Renal cortical epithelial cell (primary cell): Measurements from ENCODE around the gene GPD1. TPM values are rescaled to one million over a fixed set of nuclear protein-coding genes. Genes with fewer than 3 reads are reported as not detected.

ENCODE experiments used
- DNase-seq: peaks from one replicate; pipeline ENCODE4 v3.0.0-alpha.2; 2011; ENCODE audit warnings: low read depth
- total RNA-seq: library from RNA; depleted of rRNA; stranded (reverse); fragments of >200 nt; gene quantifications from 2 replicates; pipeline ENCODE4 v1.2.3, GENCODE V29; 2014

The GPD1 gene
- total RNA-seq, 1 donor from 2014 or later: 0.70 TPM

DNA sequence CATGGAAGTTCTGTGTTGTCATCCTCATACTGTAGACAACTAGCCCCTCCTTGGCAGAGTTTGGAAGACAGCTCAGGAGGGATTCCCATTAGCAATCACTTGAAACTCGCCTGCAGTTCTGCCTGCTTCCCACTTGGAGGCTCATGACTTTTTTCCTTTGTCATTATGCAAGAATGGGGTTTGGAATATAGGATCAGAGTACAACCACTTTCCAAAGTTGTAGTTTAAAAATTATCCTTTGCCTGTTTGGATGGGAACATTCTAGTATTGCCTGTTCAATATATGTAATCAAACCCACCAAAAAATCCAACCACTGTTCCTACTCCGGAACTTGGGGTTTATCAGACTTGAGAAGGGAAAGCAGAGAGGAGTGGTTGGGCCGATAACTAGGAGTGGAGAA, 2.1 kb upstream of the GPD1 start:
- DNase-seq: peak; percentile 40

- no peak for DNase-seq
Observed at GRCh38 chr12:50102131-50102531, 1.7 kb upstream of the GPD1 start.

DNA sequence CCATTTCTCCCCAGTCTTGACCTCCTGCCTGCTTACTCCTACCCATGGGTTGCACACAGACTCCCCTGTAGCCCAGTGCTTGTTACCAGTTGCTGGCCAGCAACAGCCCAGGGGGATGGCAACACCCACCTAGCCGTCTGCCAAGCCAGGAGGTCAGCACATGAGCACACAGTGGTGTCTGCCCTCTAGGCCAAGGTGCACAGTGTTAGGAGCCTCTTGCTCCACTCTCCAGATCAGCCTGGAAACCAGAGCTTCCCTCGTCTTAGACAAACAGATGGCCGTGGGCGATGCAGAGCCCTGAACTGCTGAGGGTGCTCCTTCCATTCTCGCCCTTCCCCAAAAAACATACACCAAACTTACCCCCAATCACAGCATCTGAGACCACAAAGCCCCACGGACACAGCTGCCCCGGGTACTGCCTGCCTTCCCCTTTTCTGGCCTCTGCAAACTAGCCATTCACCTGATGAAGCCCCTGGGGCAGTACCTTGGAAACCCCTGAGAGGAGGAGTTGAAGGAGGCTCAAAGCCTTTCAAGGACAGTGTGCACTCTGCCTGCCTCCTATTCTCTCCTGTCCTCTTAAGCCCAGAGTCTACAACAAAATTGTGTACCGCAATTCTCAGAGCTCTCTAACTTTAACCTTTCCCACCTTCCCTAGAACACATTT, 1.0 kb upstream of the GPD1 start:
- DNase-seq: no peak

- DNase-seq: no peak
Observed at GRCh38 chr12:50103351-50103750, 457 bp upstream of the GPD1 start.

GRCh38 chr12:50104417-50105366, 884 bp downstream of the GPD1 start:
- peak; percentile 57 for DNase-seq

- DNase-seq: no peak
Observed at GRCh38 chr12:50105913-50106450, 2.2 kb downstream of the GPD1 start.

- no peak for DNase-seq
Observed at GRCh38 chr12:50106907-50107306, 3.1 kb downstream of the GPD1 start.

DNA sequence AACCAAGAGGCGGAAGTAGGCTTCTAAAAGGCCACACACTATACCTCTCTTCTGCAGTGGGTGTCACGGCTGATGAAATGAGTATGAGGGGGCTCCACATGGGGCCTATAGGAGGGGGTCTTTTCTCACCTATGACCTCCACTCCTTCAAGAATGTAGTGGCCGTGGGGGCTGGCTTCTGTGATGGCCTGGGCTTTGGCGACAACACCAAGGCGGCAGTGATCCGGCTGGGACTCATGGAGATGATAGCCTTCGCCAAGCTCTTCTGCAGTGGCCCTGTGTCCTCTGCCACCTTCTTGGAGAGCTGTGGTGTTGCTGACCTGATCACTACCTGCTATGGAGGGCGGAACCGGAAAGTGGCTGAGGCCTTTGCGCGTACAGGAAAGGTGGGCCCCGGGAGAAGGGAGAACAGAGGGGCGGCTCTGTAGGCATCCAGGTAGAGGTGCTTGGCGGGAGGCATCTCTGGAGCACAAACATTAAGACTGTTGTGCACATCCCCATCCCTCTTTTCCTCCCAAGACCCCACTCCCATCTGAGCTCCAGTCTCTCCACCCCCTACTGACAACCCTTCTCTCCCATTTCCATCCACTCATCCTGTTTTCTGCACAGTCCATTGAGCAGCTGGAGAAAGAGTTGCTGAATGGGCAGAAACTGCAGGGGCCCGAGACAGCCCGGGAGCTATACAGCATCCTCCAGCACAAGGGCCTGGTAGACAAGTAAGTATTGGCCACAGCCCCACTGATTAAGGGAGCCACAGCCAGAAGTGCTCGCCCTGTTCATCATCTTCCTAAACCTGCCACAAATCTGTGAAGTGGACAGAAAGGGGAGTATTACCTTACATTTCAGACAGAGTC, 3.8 kb downstream of the GPD1 start:
- no peak for DNase-seq

DNA sequence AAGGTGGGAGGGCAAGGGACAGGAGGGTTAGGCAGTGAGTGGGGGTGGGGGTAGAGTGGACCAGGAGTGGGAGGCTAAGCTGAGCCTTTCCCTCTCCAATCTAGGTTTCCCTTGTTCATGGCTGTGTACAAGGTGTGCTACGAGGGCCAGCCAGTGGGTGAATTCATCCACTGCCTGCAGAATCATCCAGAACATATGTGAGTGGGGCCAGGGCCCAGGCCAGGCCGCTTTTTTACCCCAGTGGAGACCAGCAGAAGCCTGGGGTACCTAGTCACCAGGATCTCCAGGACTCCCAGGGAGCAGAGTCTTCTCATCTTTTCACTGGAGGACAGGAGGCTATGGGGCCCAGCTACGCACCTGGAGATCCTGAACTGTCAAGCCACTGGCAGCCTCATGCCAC, 5.5 kb downstream of the GPD1 start:
- no peak for DNase-seq

DNA sequence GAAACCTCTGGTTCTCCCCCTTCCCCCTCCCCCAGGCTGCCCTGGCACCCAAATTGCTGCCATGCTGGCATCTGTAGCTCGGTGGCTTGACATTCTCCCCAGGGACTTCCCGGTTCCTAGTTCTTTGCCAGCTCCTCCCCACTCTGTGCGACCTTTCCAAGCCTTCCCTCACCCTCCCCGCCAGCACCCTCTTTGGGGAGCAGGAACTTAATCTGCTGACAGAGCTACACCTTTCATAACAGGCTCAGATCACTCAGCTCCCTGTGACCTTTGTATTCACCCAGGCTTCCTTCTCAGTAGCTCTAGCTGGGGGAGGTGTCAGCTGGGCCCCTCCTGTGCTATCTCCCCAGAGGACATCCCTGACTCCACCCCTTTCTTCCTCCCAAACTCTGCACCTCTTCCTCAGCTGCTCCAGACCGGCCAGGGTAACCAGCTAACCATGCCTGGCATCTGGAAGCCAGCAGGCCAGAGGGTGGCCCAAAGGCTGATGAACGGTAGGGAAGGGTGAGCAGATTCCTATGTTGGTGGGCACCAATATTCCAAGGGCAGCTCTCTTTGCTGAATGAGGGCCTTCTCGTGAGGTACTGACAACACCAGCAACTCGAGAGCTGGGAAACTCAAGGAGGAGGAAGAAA, 6.4 kb downstream of the GPD1 start:
- peak; percentile 48 for DNase-seq

DNA sequence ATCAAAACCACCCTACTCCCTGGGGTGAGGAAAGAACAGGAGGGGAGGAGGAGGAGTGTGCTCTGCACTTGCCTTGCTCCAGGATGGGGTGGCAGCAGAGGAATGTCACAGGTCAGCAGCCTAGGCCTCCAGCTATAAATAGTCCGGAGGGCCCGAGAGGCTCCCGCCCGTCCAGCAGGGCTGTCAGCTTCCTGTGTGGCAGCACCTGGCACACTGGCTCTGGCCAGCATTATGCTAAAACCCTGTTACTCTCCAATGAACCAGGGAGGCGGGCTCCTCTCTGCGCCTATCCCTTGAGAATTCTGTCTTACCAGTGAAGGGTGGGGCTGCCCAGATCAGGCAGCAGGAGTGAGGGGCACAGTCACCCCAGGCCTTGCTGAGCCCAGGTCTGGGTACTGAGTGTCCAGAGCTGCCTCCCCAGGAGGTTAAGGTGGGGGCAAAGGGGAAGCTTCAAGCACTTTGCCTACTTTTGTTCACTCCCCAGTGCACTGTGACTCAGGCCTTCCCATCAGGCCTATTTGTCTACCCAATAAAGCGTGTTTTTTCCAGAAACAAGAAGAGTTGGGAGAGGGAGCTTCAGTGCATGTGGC, 7.0 kb downstream of the GPD1 start:
- peak; percentile 90 for DNase-seq

- no peak for DNase-seq
Observed at GRCh38 chr12:50111395-50111692, 7.5 kb downstream of the GPD1 start.

GRCh38 chr12:50111693-50112455, 8.1 kb downstream of the GPD1 start, which contains the start of gene COX14:
Gene COX14, plus strand, starts transcription at chr12:50112236. Its CDS starts 7,808 bp downstream, at chr12:50120044.
- DNase-seq: peak; percentile 98

GRCh38 chr12:50112456-50113218, 8.8 kb downstream of the GPD1 start:
- DNase-seq: peak; percentile 33

DNA sequence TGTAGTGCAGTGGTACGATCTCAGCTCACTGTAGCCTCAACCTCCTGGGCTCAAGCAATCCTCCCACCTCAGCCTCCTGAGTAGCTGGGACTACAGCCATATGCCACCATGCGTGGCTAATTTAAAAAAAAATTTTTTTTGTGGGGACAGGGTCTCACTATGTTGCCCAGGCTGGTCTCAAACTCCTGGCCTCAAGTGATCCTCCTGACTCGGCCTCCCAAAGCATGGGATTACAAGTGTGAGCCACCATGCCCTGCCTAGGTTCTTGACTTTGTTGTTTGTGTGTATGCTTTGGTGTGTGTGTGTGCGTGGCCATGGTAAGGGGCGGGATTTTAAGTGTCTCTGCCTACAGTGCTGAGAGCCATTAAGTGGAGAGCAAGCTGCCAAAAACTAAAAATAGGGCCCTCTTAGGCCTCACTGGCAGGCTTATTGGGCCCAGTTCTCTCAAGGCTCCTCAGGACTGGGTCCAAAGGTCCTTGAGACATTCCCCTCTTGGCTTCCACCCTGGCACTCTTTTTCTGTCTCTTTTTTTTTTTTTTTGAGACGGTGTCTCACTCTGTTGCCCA, 13.3 kb downstream of the GPD1 start:
- DNase-seq: no peak

DNA sequence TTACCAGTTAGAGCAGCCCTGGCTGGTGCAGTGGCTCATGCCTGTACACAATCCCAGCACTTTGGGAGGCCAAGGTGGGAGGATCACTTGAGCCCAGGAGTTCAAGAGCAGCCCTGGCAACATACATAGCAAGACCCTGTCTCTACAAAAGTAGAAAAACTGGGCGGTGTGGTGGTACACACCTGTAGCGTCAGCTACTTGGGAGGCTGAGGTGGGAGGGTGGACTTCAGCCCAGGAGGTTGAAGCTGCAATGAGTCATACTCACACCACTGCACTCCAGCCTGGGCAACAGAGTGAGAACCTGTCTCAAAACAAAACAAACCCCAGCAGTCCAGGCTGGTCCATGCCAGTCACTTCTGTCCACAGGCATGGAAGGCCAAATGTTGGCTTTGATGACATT, 15.6 kb downstream of the GPD1 start:
- DNase-seq: no peak

GRCh38 chr12:50120521-50120920, 16.7 kb downstream of the GPD1 start:
- DNase-seq: no peak

DNA sequence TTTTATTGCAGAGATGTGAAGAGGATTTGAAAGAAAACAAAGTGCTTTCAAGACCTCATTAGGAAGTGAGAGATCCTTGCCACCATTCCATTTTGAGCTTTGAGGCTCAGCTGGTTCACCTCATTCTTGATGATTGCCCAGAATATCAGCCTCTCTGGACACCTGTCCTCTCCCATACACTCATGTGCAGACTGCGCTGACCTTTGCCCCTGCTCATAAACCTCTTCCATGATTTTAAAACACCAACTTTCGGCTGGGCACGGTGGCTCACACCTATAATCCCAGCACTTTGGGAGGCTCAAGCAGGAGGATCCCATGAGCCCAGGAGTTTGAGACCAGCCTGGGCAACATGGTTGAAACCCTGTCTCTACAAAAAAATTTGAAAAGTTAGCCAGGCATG, 17.1 kb downstream of the GPD1 start:
- DNase-seq: no peak

DNA sequence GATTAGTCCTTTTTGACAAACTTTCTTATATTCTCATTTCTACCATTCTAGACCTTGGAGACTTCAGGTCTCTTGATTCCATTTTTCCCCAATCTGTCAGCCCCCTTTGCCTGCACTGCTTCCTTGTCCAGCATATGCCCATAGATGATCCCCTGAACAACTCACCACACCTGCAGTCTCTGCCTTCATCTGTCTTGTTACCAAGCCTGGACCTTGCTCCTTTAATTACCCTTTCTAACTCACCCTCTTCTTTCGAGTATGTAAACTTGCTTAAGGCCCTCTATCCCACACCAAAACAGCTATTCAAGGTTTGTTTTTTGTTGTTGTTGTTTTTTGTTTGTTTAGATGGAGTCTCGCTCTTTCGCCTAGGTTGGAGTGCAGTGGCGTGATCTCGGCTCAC, 17.8 kb downstream of the GPD1 start:
- DNase-seq: no peak
